AG09309 (cell line): ENCODE measurements around the gene LRRN3.

Source experiments
- DNase-seq: peaks from one replicate; pipeline ENCODE4 v3.0.0-alpha.2; 2010; ENCODE audit warnings: low read depth
- H3K4me3 ChIP-seq: 2 replicates; pipeline ENCODE4 v1.5.1; 2011; ENCODE audit warnings: mild to moderate bottlenecking, low read depth, low read length, moderate library complexity; ENCODE audit not compliant: control insufficient read depth
- TF ChIP-seq, protein P1 (sequence below): IDR thresholded peaks from 2 replicates; pipeline ENCODE4 v1.5.1; 2011; ENCODE audit warnings: mild to moderate bottlenecking, low read depth, low read length, inconsistent platforms; ENCODE audit not compliant: insufficient read depth, control insufficient read depth; ENCODE audit errors: missing control alignments

Gene LRRN3

GRCh38 chr7:111049971-111050680 is 40.8 kb upstream of the LRRN3 start:
- DNase-seq, result no peak
- H3K4me3 ChIP-seq, result no peak overlapping the region
- TF ChIP-seq, protein P1, sequence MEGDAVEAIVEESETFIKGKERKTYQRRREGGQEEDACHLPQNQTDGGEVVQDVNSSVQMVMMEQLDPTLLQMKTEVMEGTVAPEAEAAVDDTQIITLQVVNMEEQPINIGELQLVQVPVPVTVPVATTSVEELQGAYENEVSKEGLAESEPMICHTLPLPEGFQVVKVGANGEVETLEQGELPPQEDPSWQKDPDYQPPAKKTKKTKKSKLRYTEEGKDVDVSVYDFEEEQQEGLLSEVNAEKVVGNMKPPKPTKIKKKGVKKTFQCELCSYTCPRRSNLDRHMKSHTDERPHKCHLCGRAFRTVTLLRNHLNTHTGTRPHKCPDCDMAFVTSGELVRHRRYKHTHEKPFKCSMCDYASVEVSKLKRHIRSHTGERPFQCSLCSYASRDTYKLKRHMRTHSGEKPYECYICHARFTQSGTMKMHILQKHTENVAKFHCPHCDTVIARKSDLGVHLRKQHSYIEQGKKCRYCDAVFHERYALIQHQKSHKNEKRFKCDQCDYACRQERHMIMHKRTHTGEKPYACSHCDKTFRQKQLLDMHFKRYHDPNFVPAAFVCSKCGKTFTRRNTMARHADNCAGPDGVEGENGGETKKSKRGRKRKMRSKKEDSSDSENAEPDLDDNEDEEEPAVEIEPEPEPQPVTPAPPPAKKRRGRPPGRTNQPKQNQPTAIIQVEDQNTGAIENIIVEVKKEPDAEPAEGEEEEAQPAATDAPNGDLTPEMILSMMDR, result no peak

GRCh38 chr7:111050875-111051416 is 40.0 kb upstream of the LRRN3 start:
- H3K4me3 ChIP-seq, result no peak overlapping the region
- no peak for DNase-seq
- TF ChIP-seq, protein P1, result no peak

DNA sequence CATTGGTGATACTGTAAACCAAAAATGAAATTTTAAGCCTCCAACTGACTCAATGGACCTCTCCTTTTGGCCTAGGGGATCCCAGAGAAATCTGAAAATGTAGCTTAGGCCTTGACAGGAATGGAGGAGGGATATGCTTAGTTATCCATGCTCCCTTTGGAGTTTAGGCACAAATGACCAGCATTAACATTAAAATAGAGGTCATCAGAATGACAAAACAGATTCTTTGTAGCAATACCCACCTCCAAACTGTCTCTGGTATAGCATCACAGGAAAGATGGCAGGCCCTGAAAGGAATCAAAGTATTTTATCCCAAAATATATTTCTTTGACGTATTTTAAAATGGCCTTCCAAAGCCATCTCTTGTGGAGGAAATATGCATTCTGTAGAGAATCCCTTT is 39.1 kb upstream of the LRRN3 start:
- H3K4me3 ChIP-seq, result no peak overlapping the region
- TF ChIP-seq, protein P1, result no peak
- no peak for DNase-seq

DNA sequence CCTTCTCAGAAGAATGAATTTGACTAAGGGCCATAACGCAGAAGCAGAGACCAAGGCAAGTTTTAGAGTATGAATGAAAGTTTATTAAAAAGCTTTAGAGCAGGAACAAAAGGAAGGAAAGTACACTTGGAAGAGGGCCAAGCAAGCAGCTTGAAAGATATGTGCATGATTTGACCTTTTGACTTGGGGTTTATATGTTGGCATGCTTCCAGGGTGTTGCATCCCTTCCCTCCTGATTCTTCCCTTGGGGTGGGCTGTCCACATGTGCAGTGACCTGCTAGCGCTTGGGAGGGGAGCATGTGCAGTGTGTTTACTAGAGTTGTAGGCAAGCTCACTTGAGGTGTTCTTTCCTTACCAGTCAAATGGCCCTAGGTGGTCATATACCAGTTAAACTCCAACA is 37.9 kb upstream of the LRRN3 start:
- no peak overlapping the region for H3K4me3 ChIP-seq
- TF ChIP-seq, protein P1, result no peak
- DNase-seq, result no peak

GRCh38 chr7:111056371-111056770 is 34.6 kb upstream of the LRRN3 start:
- DNase-seq, result no peak
- TF ChIP-seq, protein P1, result no peak
- no peak overlapping the region for H3K4me3 ChIP-seq

DNA sequence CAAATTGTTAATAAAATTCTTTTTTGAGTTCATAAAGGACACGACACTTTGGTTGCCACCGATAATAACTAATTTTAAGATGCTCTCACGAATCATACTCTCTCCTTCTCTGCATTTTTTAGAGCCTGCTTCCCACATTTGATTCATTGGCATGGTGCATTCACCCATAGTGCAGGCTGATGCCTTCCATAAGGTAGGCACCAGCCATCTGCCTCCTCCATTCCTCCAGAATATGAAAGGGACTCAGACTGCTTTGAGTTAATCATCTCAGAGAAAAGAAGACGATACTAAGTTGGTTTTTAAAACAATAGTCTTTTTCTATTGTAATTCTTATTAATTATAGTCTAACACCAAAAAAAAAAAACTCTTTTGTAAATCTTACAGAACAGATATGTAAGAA is 33.9 kb upstream of the LRRN3 start:
- TF ChIP-seq, protein P1, result no peak
- no peak for DNase-seq
- no peak overlapping the region for H3K4me3 ChIP-seq
